ENCODE results near the gene B4GALT1.

DNA sequence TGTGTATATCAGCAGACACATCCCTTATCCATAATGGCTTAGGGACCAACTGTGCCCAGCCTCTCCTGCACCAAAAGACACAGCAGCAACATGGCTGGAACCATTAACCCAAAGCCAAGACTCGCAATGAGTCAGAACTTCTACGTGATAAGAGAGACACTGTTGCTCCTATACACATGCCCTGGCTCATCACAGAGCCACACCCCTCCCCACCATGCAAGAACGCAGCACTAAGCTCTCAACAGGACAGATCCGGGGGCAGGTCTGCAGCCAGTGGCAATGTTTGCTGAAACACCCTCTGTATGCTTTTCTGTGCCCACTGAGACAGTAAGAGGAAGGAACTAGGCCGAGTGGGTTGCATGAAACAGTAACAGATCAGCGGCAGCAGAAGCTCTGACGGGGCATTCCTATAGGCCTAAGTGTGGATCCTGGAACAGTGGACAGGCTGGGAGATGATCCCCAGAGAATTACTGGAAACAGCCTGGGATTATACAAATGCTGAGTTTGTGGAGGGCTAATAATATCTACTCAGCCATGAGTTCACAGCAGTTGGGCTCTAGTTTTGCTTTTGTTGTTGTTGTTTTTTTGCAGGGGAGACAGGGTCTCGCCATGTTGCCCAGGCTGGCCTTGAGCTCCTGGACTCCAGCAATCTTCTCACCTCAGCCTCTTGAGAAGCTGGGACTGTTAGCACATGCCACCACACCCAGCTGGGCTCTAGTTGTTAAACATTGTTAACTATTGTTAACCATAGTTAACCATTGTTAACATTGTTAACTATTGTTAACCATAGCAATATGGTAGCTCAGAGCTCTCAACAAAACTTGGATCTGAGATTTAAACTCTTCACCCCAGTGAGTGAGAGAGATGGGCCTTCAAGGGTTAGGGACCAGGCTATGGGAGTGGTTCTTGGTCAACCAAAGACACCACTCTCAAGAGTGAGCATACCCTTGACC lies 41.0 kb downstream of the B4GALT1 start:
- TF ChIP-seq EZH2 (IDR thresholded peaks at IDR 0.05; ENCODE audit: insufficient read depth, poor library complexity, severe bottlenecking) (no peak), EZH2phosphoT487 (IDR thresholded peaks at IDR 0.05; ENCODE audit: insufficient read depth, low read depth) (no peak)
